NOMO-1 treated with DMSO at 0.1 percent for 48 hours (cell line): ENCODE measurements around the gene TDRD7.

Experiments used
- DNase-seq: peaks from one replicate; lab custom pipeline; 2025; ENCODE audit not compliant: unreplicated experiment; lab: John Stamatoyannopoulos, UW

TDRD7 gene

DNA sequence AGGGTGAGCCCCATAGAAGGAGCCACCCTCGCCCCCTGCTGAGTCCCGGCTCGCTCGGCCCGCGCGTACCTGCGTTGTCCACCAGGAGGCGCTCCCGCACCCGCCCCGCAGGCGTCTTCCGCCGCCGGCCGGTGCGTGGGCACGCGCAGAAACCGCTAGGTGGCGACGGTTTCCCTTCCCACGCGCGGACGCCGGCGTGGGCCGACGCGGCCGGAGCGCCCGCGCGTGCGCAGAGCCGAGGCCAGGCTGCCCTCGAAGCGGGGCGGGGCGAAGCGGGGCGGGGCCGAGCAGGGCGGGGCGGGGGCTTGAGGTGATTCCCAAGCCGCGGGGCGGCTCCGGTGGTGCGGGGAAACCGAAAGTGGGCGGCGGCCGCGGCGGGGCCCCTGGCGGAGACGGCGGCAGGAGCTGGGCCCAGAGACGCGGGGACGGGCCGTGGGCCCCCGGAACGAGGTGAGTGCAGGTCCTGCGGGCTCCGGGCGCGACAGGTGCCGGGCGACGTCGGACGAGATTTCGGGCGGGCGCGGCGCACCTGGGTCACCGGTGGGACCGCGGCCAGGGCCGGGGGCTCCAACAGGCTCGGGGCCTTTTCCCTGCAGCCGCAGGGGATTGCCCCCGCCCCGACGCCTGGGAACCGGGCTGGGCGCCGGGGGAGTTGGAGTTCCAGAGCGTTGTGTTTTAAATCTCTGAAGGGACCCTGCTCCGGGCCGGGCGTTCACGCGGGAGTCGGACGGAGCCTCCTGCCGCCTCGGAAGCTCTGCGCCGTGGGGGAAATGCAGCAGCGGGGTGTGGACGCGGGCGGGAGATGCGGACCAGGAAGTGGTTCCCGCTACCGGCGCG lies at the start of gene TDRD7:
TDRD7 (plus strand) TSS at position 308 of the 837 bp plus-strand sequence. CDS start 16,370 bp downstream, outside the sequence.
- DNase-seq = peak; percentile 77

DNA sequence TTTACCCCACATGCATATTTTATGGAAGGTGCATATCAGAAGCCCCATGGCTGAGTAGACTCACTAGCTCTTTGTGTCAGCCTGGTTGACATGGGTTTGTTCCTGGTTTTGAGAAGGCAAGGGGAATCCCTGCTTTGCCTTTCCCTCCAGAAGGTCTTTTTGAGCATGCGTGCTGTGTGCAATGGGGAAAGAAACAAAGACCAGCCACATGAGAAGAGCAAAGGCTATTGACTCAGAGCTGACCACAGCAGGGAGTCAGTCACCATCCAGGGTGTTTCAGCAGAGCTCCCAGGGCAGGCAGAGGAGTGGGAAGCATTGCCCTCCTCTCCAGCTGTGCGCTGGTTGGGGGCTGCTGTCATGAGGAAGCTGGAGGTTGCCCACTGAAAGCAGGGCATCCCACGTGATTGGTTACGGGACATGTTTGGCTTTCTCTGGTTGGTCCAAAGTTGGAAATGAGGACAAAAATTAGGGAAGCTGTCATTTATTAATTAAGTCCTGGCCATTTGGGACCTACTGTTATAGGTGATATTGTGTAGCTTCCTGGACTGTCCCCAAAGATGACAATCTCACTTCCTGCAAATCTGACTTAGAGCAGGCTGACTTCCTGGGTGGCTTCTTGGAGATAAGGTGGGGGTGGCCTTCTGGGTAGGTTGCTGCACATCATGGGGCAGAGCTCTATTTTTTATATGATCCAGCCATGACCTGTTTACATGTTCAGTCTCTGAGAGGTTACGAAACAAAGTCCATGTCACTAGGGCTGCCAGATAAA lies 48.9 kb upstream of the TDRD7 start:
- no peak for DNase-seq

- no peak for DNase-seq
Observed at GRCh38 chr9:97363661-97364299, 48.1 kb upstream of the TDRD7 start.

DNA sequence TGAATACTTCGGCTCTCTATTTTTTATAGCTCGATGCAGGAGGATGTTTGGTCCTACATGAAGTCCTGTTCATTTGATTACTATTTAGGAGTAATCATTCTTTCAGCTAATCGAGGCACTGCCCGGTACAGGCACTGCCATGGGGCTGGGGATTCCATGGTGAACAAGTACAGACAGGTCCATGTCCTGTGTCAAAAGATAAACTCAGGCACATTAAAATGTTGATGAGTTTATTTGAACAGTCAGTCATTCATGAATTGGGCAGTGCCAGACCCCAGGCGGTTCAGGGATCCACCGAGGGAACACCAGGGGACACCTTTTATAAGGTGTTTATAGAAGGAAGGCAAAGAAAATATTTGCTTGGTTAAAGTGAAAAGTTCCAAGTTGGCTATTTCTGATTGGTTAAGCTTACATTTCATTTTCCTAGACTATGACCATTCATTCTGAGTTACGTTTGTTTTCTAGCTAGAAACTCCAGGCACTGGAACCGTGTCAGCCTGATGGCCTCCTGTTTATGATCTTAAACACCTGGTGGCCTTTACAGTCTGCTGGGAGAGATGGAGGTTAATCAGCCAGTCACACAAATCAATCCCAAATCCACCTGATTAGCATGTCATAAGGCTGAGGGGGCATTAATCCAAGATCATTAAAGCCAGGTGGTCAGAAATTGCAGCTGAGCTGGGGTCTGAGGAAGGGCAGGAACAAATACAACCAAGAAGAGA lies 47.0 kb upstream of the TDRD7 start:
- no peak for DNase-seq

GRCh38 chr9:97365634-97366033 lies 46.3 kb upstream of the TDRD7 start:
- DNase-seq = no peak

- no peak for DNase-seq
Observed at GRCh38 chr9:97366476-97366875, 45.4 kb upstream of the TDRD7 start.

DNA sequence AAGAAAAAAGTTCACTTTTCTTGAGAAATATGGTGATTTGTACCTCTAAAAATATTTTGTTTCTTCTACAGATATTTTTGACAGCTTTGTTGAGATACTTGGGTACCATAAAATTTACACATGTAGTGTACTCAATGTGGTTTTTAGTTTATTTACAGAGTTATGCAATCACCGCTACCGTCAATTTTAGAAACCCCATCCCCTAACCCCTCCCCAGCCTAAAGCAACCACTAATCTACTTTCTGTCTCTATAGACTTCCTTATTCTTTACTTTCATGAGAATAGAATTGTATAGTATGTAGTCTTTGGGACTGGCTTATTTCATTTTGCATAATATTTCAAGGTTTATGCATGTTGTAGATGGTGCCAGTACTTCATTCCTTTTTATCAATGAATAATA lies 45.0 kb upstream of the TDRD7 start:
- peak; percentile 88 for DNase-seq

GRCh38 chr9:97367729-97368128 lies 44.2 kb upstream of the TDRD7 start:
- DNase-seq = no peak

DNA sequence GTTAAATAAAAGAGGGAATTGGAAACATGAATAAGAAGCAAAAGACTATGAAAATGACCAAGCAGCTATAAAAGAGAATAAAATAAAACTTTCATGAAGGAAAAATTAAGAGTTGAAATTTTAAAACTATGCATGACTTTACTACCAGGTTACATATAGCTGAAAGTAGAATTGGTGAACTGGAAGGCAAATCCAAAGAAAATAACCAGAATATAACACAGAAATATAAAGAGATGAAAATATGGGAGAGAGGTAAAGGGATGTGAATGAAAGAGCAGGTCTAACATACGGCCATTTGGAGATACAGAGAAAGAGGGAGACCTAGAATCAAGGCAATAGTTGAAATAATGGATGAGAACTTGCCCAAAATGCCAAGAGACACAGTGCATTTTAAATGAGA lies 42.9 kb upstream of the TDRD7 start:
- no peak for DNase-seq

- DNase-seq = no peak
Observed at GRCh38 chr9:97372580-97372979, 39.3 kb upstream of the TDRD7 start.

DNA sequence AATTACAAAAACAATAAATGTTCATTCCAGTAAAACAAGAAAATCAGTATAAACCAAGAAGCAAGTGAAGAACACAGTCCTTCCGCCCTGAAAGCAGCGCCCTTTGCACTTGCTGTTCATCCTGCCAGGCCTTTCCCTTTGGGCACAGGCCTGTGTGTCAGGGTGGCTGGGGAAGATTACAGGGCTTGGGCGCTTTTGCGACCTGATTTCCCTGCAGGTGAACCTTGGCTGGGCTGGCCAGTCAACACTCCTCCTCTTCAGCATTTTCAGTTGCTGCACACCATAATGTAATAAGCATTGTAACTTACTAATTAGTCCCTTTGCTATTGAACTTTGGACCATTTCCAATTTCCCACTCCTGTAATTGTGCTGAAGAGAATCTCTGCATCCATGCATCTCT lies 38.6 kb upstream of the TDRD7 start:
- DNase-seq = no peak

- DNase-seq = no peak
Observed at GRCh38 chr9:97374811-97375210, 37.1 kb upstream of the TDRD7 start.

DNA sequence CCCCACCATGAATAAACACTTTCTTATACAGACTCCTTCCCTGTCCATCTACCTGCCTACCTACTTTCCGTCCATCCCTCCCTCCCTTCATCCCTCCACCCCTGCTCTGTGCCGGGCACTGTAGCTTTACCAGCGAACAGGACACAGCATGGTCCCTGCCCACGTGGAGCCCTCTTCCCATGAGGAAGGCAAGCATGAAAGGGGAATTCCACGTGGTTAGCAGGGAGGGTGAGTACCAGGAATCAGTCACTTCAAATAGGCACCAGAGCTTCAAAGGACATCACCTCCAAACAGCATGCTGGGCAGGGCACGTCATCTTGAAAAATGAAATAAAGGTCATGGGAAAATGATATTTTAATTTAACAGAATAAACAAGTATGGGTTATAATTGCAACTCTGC lies 35.0 kb upstream of the TDRD7 start:
- DNase-seq = no peak

GRCh38 chr9:97382099-97382718 lies 29.7 kb upstream of the TDRD7 start:
- DNase-seq = no peak

DNA sequence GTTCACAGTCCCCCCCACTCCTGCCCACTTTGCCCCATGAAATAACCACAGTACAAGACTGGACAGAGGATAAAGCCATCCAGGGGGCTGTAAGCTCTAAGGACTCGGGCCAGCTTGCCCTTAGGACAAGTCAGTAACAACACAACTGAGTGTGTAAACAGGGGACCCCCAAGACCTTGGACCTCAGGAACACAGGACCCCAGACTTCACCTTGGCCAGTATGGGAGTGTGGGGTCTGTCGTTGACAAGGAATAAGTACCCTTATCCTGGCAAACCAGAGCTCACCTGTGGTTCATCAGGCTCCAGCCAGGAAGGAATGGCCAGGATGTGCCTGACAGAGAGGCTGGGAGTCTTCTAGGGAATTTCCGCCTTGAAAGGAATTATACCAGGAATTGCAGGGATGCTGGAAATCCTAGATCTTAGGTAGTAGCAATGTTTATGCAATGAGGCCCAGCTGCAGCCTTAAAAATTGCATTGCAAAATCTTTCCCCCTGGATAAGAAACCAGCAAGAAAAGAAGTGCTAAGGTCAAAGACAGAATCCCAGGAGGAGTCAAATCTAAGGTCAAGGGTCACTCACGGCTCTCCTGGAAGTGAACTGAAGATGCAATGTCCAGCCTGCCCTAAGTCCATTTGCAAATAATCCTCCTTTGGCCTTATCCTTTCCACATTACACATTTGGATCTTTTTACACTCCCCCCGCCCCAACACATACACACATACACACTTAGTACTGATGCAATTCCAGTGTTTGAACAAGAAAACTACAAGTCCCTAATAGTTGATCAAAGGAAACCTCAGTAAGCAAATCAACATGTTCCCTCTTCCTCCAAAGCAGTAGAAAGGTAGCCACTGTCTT lies 27.3 kb upstream of the TDRD7 start:
- no peak for DNase-seq

DNA sequence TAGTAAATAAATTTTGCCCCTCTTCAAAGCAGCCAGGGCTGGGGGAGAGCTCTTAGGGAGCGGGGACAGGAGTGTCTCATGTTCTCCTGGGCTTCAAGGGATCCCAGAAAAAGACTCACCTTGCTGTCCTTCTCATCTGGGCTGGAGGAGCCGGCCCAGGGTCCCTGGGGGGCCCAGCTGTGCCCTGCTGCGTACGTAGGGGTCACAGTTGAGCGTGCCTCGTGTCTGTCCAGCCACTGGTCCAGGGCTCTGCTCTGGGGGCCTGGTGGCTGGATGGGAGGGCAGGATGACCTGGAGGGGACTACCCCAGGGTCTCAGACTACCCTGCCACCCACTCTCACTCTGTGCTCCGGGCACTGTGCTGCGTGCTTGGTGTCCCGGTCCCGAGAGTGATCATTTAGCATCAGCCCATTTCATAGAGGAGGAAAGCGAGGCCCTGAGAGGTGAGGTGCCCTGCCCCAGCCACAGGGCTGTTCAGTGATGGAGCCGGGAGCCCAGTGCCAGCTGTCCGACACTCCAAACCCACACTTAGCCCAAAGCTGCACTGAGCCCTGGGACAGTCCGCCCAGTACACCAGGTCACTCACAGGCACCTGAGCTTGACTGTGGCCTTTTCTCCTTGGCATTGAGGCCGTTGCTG lies 26.2 kb upstream of the TDRD7 start:
- DNase-seq = no peak

DNA sequence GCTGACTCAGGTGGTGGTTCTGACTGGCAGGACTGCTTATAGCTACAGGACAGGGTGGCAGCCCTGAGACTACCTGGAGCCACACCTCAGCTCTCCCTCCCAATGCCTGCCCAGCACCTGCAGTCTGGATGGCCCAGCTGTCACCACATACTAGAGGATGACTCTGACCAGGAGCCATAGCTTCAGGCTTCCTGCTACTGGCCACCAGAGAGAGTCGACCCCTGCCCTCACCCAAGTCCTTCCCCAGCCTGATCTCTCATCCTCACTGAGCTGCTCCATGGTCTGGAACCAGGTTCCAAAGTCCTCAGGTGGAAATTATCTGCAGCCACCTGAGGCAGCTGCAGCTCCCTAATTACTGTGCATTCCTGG lies 25.6 kb upstream of the TDRD7 start:
- DNase-seq = no peak

- DNase-seq = peak; percentile 47
Observed at GRCh38 chr9:97386733-97387503, 25.0 kb upstream of the TDRD7 start.

- no peak for DNase-seq
Observed at GRCh38 chr9:97387504-97387886, 24.4 kb upstream of the TDRD7 start.
